Pancreas (tissue), 10 donors: ENCODE measurements around the gene CAMK2A. TPM values are rescaled to one million over a fixed set of nuclear protein-coding genes. Genes with fewer than 3 reads are reported as not detected.
A peak's percentile ranks its signal among the peaks of the same experiment; 100 is the strongest.

Source experiments
- ATAC-seq, 4 donors: fragments of 200-7000 bp; cut with Tn5 transposase; one replicate each; pipeline versions ENCODE4 v1.8.0 to v1.9.1; 2020; ENCODE audit warnings: mild to moderate bottlenecking in 4 of 4, moderate library complexity in 4 of 4
- DNase-seq, 6 donors: peaks; one replicate each; pipeline ENCODE4 v3.0.0-alpha.2; 2020
- FAIRE-seq: peaks from 2 replicates; lab custom pipeline; 2012; peaks lifted over from hg19 to GRCh38; lab: Jason Lieb, UNC
- H3K27ac ChIP-seq, 4 donors: fragments of 200-600 bp; sonication (generic); 1 replicate in 3 of 4; 2 replicates in 1 of 4; pipeline versions ENCODE4 v1.5.0 to v1.8.0; 2020
- H3K27me3 ChIP-seq, 4 donors: fragments of 200-600 bp; one replicate each; pipeline ENCODE4 v1.8.0; 2021
- H3K36me3 ChIP-seq, 3 donors: fragments of 200-600 bp; sonication (generic) in 1 of 3; one replicate each; pipeline versions ENCODE4 v1.5.0 to v1.8.0; 2020 to 2021
- H3K4me1 ChIP-seq, 3 donors: fragments of 200-600 bp; one replicate each; pipeline ENCODE4 v1.8.0; 2021
- H3K4me3 ChIP-seq, 4 donors: fragments of 200-600 bp; sonication (generic) in 2 of 4; one replicate each; pipeline versions ENCODE4 v1.5.0 to v1.8.0; 2020 to 2021
- H3K9me3 ChIP-seq, 4 donors: fragments of 200-600 bp; one replicate each; pipeline ENCODE4 v1.8.0; 2021
- WGBS, 2 donors: extraction: QIAGEN DNeasy Blood & Tissue Kit; methylation state at CpG; one replicate each; pipeline ENCODE4 v1.1.7; 2013; 5-methylcytosine and 5-hydroxymethylcytosine counted together
- intact Hi-C, 3 donors: fragments of 100-400 bp; cut with DNase I; formaldehyde crosslinking; loops; one replicate each; pipeline versions ENCODE4 v1.11.1 to v1.14.2; 2022
- polyA plus RNA-seq, 2 donors: library from polyadenylated mRNA; stranded (reverse); fragments of 200-250 nt; gene quantifications; one replicate each; pipeline ENCODE4 v1.2.3, GENCODE V29; 2013
- total RNA-seq, 6 donors: library from RNA; stranded (reverse); fragmentation: NEBNext Ultra II Directional in 4 of 6; extraction: Animal tissue kit (Norgen Biotek cat#: 25700) in 4 of 6; gene quantifications; one replicate each; pipeline versions ENCODE4 v1.2.1 to v1.2.4, GENCODE V29; 2021 to 2023
- TF ChIP-seq, protein P1 (sequence below), 4 donors: fragments of 200-600 bp; sonication (generic) in 3 of 4; IDR thresholded peaks; one replicate each; pipeline versions ENCODE4 v1.5.0 to v1.8.0; 2021; ENCODE audit warnings: antibody characterized with exemption in 4 of 4
- donor health status: healthy with polysubstance abuse.
- donor health status: DM: no; HTN: no; CAD: no; lungs with moderate emphysema.
- donor health status: DM: no; HTN: no; CAD: no.
- donor health status: control.
- donor health status: control.
- donor health status: Bipolar disorder and iron deficiency.
- donor health status: DM: yes; HTN: yes; CAD: no.
- donor health status: DM: no; HTN: no; CAD: no.
- donor health status: DM: no; HTN: no; CAD: no.
- donor health status: DM: yes; HTN: yes; CAD: no.

Gene CAMK2A
- total and polyA plus RNA-seq, 8 donors: 0.03 to 0.19 (median 0.08) TPM; not detected in 3

DNA sequence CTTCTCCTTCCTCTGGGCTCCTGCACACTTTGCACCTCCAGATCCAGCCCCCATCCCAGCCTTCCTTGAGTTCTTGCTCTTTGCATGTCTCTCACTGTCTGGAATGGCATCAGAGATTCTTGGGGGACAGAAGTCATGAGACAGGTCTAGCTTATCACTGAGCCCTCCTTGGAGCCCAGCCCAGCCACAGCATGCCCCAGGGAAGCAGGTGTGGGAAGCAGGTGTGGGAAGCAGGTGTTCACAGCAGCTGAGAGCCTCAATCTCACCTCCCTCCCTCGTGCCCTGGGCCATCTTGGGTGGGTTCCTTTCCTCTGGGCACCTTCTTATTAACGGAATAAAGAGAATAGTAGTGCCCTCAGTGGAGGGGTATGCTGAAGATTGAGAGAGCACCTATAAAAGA, 72.5 kb downstream of the CAMK2A start:
- Histone ChIP-seq H3K36me3 (no peaks in the 10 kb centered on the region), H3K9me3 (no peaks in the 10 kb centered on the region), H3K4me1 (no peaks in the 10 kb centered on the region), H3K4me3 (no peak overlapping the region), H3K27ac (no peak overlapping the region), H3K27me3 (no peaks in the 10 kb centered on the region)
- TF ChIP-seq, protein P1, sequence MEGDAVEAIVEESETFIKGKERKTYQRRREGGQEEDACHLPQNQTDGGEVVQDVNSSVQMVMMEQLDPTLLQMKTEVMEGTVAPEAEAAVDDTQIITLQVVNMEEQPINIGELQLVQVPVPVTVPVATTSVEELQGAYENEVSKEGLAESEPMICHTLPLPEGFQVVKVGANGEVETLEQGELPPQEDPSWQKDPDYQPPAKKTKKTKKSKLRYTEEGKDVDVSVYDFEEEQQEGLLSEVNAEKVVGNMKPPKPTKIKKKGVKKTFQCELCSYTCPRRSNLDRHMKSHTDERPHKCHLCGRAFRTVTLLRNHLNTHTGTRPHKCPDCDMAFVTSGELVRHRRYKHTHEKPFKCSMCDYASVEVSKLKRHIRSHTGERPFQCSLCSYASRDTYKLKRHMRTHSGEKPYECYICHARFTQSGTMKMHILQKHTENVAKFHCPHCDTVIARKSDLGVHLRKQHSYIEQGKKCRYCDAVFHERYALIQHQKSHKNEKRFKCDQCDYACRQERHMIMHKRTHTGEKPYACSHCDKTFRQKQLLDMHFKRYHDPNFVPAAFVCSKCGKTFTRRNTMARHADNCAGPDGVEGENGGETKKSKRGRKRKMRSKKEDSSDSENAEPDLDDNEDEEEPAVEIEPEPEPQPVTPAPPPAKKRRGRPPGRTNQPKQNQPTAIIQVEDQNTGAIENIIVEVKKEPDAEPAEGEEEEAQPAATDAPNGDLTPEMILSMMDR (IDR thresholded peaks at IDR 0.05): no peak
- DNase-seq (peak in 1 of 6 donors; percentile 55), ATAC-seq (peak in 2 of 4 donors; percentile 19 to 20), FAIRE-seq (no peak)
- WGBS, 2 donors: 24 to 28% methylated on average over 2 of the region's 2 CpGs
- intact Hi-C loops: loop anchor here in 2 of 3 donors (5.0 to 10.0 kb wide), 2 partner anchors 55 to 82 kb away; no protein-coding TSS in a partner anchor

DNA sequence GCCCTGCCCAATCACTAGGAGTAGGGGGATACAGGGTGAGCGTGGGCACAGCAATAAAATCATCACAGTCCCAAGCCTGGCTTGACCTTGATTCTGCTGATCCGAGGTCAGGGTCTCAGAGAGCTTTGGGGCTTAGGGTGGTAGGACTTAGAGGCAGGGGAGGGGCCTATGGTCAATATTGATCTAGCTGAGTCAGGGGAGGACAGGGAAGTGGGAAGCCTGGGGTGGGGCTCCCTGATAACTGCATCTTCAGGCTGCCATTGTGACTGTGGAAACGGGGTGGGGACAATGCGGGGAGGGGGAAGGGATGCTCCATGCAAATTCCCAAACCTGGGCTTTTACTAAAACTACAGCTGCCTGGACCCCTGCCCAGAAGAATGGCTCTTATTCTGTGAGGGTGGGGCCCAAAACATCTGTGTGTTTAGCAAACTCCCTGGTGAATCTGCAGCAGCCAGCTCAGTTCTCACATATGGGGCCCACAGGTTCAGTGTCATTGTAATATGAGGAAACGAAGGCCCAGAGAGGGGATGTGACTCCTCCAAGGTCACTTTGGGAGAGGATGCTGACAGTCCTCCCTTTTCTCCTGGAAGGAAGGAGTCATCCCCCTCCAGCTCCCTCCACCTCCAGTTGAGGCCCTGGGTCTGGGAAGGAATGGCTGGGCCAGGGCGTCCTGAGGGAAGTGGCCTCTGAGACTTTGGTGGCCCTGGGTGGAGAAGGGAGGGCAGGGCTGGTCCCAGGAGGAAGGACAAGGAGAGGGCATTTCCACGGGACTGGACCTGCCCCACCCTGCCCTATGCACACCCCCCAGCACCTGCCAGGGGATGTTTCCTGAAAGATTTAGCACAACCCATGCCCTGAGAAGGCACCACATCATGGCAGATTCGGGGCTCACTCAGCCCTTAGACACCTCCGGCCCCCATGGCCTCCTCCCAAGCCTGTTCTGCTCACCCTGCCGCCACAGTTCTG, 73.3 kb downstream of the CAMK2A start:
- Histone ChIP-seq H3K9me3 (no peaks in the 10 kb centered on the region), H3K4me1 (no peaks in the 10 kb centered on the region), H3K36me3 (no peaks in the 10 kb centered on the region), H3K27me3 (no peaks in the 10 kb centered on the region), H3K4me3 (no peak overlapping the region), H3K27ac (no peak overlapping the region)
- intact Hi-C loops: loop anchor here in 2 of 3 donors (5.0 to 10.0 kb wide), 2 partner anchors 54 to 81 kb away; no protein-coding TSS in a partner anchor
- DNase-seq (peak in 1 of 6 donors; percentile 41), FAIRE-seq (no peak), ATAC-seq (no peak)
- 79 to 84% methylated on average over 10 of the region's 10 CpGs for WGBS, 2 donors
- TF ChIP-seq, protein P1 (IDR thresholded peaks at IDR 0.05): no peak

DNA sequence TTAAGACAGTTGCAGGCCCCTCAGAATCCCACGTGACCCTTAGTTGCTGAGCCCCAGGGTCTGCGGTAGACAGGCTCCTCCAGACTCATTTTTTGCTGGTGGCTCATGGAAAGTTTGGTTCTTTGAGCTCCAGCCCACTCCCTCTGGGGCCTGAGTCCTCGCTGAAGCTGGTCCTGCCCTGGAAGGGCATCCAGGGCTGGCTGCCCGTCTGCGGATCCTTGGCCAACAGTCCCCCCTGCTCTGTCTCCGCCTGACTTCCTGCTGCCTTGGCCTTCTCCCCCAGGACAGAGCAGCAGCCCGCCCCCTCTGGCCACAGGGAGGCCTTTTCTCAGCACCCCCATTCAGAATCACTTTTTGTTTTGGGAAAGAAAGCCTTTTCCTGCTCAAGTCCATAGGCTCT, 75.3 kb downstream of the CAMK2A start:
- TF ChIP-seq, protein P1 (IDR thresholded peaks at IDR 0.05): no peak
- H3K36me3 ChIP-seq: no peaks in the 10 kb centered on the region
- no peak for FAIRE-seq
- peak in 1 of 6 donors; percentile 21 for DNase-seq
- H3K4me3 ChIP-seq: no peak overlapping the region
- WGBS, 2 donors: 87 to 93% methylated on average over 7 of the region's 7 CpGs
- no peaks in the 10 kb centered on the region for H3K27me3 ChIP-seq
- intact Hi-C loops: loop anchor here in 1 of 3 donors (10.0 kb wide), 1 partner anchor 79 kb away; no protein-coding TSS in a partner anchor
- H3K27ac ChIP-seq: no peak overlapping the region
- no peak for ATAC-seq
- no peaks in the 10 kb centered on the region for H3K4me1 ChIP-seq
- H3K9me3 ChIP-seq: no peaks in the 10 kb centered on the region

DNA sequence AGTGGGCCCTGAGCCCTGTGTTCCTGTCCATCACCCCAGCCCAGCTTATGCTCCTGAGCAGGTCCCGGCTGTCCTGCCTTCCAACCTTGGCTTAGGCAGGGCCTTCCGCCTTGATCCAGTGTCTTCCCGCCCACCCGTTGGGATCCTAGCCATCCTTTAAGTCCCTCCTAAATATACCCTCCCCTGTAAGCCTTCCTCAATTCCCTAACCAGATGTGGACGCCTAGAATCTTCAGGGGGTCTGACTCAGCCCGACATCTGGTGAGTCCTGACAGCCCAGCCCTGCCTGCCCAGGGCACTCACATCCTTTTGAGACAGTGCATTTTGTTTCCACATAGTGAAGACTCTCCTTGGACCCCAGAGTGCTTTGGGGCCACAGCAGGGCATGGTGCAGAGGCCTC, 76.0 kb downstream of the CAMK2A start:
- intact Hi-C loops: loop anchor here in 1 of 3 donors (10.0 kb wide), 1 partner anchor 79 kb away; no protein-coding TSS in a partner anchor
- FAIRE-seq: no peak
- DNase-seq: no peak
- no peaks in the 10 kb centered on the region for H3K36me3 ChIP-seq
- no peak overlapping the region for H3K27ac ChIP-seq
- no peaks in the 10 kb centered on the region for H3K4me1 ChIP-seq
- WGBS, 2 donors: 86 to 92% methylated on average over 6 of the region's 6 CpGs
- TF ChIP-seq, protein P1 (IDR thresholded peaks at IDR 0.05): no peak
- H3K9me3 ChIP-seq: no peaks in the 10 kb centered on the region
- no peaks in the 10 kb centered on the region for H3K27me3 ChIP-seq
- H3K4me3 ChIP-seq: no peak overlapping the region
- ATAC-seq: no peak
